Measurements from ENCODE around the gene PEPD. TPM values are rescaled to one million over a fixed set of nuclear protein-coding genes. Genes with fewer than 3 reads are reported as not detected.

Gene PEPD
- total RNA-seq, 4 donors from 2014 or later = 116 to 1,166 (median 748) TPM

- no peaks in the 10 kb centered on the region for H3K36me3 ChIP-seq
- no peaks in the 10 kb centered on the region for H3K27me3 ChIP-seq
- no peak for DNase-seq
- H3K27ac ChIP-seq = no peak overlapping the region
- H3K9me3 ChIP-seq = no peaks in the 10 kb centered on the region
- TF ChIP-seq POLR2A (IDR thresholded peaks at IDR 0.05) = no peak
- TF ChIP-seq CTCF (IDR thresholded peaks at IDR 0.05) = no peak
- peaks cover 0 to 7% (median 0%) of the 10 kb centered on the region in 4 donors for H3K4me1 ChIP-seq
- H3K4me3 ChIP-seq = no peak overlapping the region
Observed at GRCh38 chr19:33362508-33363228, 158.9 kb downstream of the PEPD start.

- no peak overlapping the region for H3K4me3 ChIP-seq
- no peaks in the 10 kb centered on the region for H3K9me3 ChIP-seq
- no peak for DNase-seq
Observed at GRCh38 chr19:33359581-33359980, 162.0 kb downstream of the PEPD start.

GRCh38 chr19:33358408-33358807 lies 163.2 kb downstream of the PEPD start:
- no peak for TF ChIP-seq CTCF (IDR thresholded peaks at IDR 0.05)
- no peak for TF ChIP-seq POLR2A (IDR thresholded peaks at IDR 0.05)
- no peaks in the 10 kb centered on the region for H3K36me3 ChIP-seq
- H3K4me3 ChIP-seq = no peak overlapping the region
- no peaks in the 10 kb centered on the region for H3K9me3 ChIP-seq
- H3K4me1 ChIP-seq = no peaks in the 10 kb centered on the region
- H3K27ac ChIP-seq = no peak overlapping the region
- DNase-seq = no peak
- H3K27me3 ChIP-seq = no peaks in the 10 kb centered on the region

More at GRCh38 chr19:33359581-33359980, 162.0 kb downstream of the PEPD start:
- TF ChIP-seq CTCF (IDR thresholded peaks at IDR 0.05) (no peak), POLR2A (IDR thresholded peaks at IDR 0.05) (no peak)
- H3K4me1 ChIP-seq = no peaks in the 10 kb centered on the region
- H3K36me3 ChIP-seq = no peaks in the 10 kb centered on the region
- no peak overlapping the region for H3K27ac ChIP-seq
- no peaks in the 10 kb centered on the region for H3K27me3 ChIP-seq

- Histone ChIP-seq H3K36me3 (no peaks in the 10 kb centered on the region), H3K27me3 (no peaks in the 10 kb centered on the region)
Observed at GRCh38 chr19:33357556-33357955, 164.0 kb downstream of the PEPD start.

GRCh38 chr19:33355535-33355934 lies 166.1 kb downstream of the PEPD start:
- Histone ChIP-seq H3K4me1 (no peaks in the 10 kb centered on the region), H3K27me3 (no peaks in the 10 kb centered on the region), H3K36me3 (no peaks in the 10 kb centered on the region), H3K27ac (no peak overlapping the region), H3K9me3 (no peaks in the 10 kb centered on the region), H3K4me3 (no peak overlapping the region)
- DNase-seq = no peak
- no peak for TF ChIP-seq POLR2A (IDR thresholded peaks at IDR 0.05)
- no peak for TF ChIP-seq CTCF (IDR thresholded peaks at IDR 0.05)

More at GRCh38 chr19:33357556-33357955, 164.0 kb downstream of the PEPD start:
- Histone ChIP-seq H3K4me3 (no peak overlapping the region), H3K27ac (no peak overlapping the region), H3K4me1 (no peaks in the 10 kb centered on the region), H3K9me3 (no peaks in the 10 kb centered on the region)
- no peak for DNase-seq
- no peak for TF ChIP-seq CTCF (IDR thresholded peaks at IDR 0.05)
- no peak for TF ChIP-seq POLR2A (IDR thresholded peaks at IDR 0.05)

All from Peyer's patch (tissue), 4 donors.